CD4-positive, alpha-beta T cell treated with Interleukin-10 for 1 hour (primary cell): Measurements from ENCODE around the gene RNF175.

ENCODE experiments used
- DNase-seq: peaks from one replicate; pipeline ENCODE4 v3.0.0-alpha.2; 2020

The RNF175 gene

GRCh38 chr4:153741541-153741940 lies 18.3 kb downstream of the RNF175 start:
- DNase-seq, result no peak

GRCh38 chr4:153735906-153736461 lies 23.8 kb downstream of the RNF175 start:
- DNase-seq, result no peak

GRCh38 chr4:153733751-153734448 lies 25.9 kb downstream of the RNF175 start:
- no peak for DNase-seq

GRCh38 chr4:153731239-153731638 lies 28.6 kb downstream of the RNF175 start:
- no peak for DNase-seq

GRCh38 chr4:153729895-153730294 lies 29.9 kb downstream of the RNF175 start:
- no peak for DNase-seq

- no peak for DNase-seq
Measured at GRCh38 chr4:153728660-153729059, 31.2 kb downstream of the RNF175 start.

GRCh38 chr4:153728151-153728550 lies 31.7 kb downstream of the RNF175 start:
- no peak for DNase-seq

- DNase-seq, result no peak
Measured at GRCh38 chr4:153725831-153726154, 34.0 kb downstream of the RNF175 start.

GRCh38 chr4:153725136-153725830 lies 34.5 kb downstream of the RNF175 start:
- no peak for DNase-seq

GRCh38 chr4:153724606-153725005 lies 35.2 kb downstream of the RNF175 start:
- no peak for DNase-seq

GRCh38 chr4:153722036-153722435 lies 37.8 kb downstream of the RNF175 start:
- DNase-seq, result no peak

GRCh38 chr4:153713866-153714646 lies 45.8 kb downstream of the RNF175 start:
- DNase-seq, result no peak

- DNase-seq, result no peak
Measured at GRCh38 chr4:153710681-153711080, 49.1 kb downstream of the RNF175 start.

- no peak for DNase-seq
Measured at GRCh38 chr4:153706519-153706918, 53.3 kb downstream of the RNF175 start.

- no peak for DNase-seq
Measured at GRCh38 chr4:153705743-153706468, 53.9 kb downstream of the RNF175 start.

GRCh38 chr4:153704522-153704921 lies 55.3 kb downstream of the RNF175 start:
- DNase-seq, result no peak

- DNase-seq, result no peak
Measured at GRCh38 chr4:153684971-153685371, 74.9 kb downstream of the RNF175 start.

- peak; percentile 70 for DNase-seq
Measured at GRCh38 chr4:153684182-153684970, 75.4 kb downstream of the RNF175 start, which contains the start of gene TLR2. TSS of gene TLR2 (plus strand) at chr4:153684280. CDS start at chr4:153702908, 18,628 bp downstream.

- DNase-seq, result no peak
Measured at GRCh38 chr4:153683763-153684181, 76.1 kb downstream of the RNF175 start.

GRCh38 chr4:153679486-153679885 lies 80.3 kb downstream of the RNF175 start:
- no peak for DNase-seq

GRCh38 chr4:153676984-153677383 lies 82.8 kb downstream of the RNF175 start:
- no peak for DNase-seq

- no peak for DNase-seq
Measured at GRCh38 chr4:153676486-153676885, 83.3 kb downstream of the RNF175 start.
